Daoy (cell line): ENCODE results near the gene DKK2. TPM values are rescaled to one million over a fixed set of nuclear protein-coding genes. Genes with fewer than 3 reads are reported as not detected.

Experiments used
- DNase-seq: peaks from one replicate; pipeline ENCODE4 v3.0.0-alpha.2; 2015; ENCODE audit warnings: low read depth
- total RNA-seq: library from RNA; depleted of rRNA; stranded (reverse); fragments of >200 nt; shearing (Covaris generic); gene quantifications from 2 replicates; pipeline ENCODE4 v1.2.3, GENCODE V29; 2014; rRNA removed

DKK2 gene, protein sequence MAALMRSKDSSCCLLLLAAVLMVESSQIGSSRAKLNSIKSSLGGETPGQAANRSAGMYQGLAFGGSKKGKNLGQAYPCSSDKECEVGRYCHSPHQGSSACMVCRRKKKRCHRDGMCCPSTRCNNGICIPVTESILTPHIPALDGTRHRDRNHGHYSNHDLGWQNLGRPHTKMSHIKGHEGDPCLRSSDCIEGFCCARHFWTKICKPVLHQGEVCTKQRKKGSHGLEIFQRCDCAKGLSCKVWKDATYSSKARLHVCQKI
- total RNA-seq = 2.7 and 5.5 TPM in 2 replicates

DNA sequence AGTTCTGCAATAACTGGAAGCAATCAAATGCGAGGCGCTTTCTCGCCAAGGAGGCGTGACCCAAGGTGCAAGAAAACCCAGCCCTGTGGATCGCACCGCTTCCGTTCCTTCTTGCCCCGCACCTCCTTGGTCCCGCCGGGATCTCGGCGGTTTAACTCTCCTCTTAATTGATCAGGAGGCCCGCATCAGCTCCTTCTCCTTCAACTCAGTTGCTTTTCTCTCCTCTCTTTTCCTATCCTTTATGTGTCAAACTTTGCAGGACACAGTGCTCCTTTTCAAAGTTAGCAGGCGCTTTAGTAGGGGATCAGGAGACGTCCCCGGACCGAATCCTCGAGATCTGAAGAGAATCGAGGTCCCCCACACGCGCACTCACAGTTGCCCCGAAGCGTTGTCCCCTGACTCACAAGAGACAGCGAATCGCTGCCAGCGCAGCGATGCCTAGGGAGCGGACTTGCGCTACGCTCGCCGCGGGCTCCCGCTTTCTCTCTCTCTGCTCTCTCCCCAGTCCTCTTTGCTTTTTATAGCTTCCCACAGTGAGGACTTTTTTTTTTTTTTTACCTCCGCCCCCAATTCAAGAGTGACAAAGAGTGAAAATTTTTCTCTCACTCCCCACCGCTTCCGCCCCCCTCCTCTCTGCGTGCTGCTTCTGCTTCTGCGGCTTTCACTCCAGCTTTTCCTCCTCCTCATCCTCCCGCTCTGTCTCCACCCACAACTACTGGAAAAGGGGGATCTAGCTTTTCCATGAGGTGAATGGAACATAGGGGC, at the start of gene DKK2:
Gene DKK2, minus strand, starts transcription at position 495 of the 765 bp plus-strand sequence. CDS start 722 bp downstream, outside the sequence.
- DNase-seq = peak; percentile 20

DNA sequence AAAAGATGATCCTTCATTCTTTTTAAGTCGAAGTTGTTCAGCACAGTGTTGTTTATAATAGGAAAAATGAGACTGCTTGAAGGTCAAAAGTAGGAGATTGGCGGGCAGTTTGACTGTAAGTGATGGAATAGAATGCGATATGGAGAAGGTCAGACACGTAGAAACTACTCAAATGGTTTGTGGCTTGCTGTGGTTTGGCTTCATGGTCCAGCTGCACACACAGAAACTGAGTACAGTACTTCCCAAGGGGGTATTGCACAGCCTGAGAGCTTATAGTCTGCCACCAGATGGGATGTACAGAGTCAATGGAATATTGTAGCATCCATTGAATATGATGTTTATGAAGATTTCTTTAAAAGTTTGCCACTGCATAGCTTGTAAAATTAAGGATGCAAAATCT, 41.1 kb upstream of the DKK2 start:
- DNase-seq = no peak

DNA sequence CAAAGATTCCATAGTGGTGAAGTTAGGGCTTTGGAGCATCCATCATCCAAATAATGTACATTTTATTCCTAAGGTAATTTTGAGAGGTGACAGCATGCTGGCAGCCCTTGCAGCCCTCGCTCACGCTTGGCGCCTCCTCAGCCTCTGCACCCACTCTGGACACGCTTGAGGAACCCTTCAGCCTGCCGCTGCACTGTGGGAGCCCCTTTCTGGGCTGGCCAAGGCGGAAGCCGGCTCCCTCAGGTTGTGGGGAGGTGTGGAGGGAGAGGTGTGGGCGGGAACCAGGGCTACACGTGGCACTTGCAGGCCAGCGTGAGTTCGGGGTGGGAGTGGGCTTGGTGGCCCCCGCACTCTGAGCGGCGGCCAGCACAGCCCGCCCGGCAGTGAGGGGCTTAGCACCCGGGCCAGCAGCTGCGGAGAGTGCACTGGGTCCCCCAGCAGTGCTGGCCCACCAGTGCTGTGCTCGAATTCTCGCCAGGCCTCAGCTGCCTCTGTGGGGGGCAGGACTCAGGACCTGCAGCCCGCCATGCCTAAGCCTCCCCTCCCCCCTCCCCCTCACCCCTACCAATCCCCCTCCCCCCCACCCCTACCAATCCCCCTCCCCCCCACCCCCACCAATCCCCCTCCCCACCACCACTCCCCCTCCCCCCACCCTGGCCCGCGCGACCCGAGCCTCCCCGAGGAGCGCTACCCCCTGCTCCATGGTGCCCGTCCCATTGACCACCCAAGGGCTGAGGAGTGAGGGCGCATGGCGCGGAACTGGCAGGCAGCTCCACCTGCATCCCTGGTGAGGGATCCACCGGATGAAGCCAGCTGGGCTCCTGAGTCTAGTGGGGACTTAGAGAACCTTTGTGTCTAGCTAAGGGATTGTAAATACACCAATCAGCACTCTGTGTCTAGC, 37.0 kb upstream of the DKK2 start:
- no peak for DNase-seq

DNA sequence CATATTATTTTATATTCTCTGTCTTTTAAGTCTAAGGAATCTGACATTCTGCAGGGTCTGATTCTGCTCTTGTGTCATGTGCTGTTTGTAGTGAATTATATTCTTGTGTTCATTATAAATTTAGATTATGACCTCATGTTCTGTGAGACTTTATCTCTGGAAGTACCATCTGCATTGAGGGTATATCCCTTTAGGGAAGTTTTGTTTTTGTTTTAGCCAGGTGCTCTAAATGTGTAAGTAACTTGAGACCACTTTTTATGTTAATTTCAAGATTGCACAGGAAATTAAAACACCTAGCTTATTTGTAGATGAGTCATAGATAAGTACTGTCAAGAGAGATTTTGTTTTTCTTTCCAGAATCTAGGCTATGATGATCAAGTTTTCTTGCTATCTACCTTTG, 35.0 kb upstream of the DKK2 start:
- no peak for DNase-seq

DNA sequence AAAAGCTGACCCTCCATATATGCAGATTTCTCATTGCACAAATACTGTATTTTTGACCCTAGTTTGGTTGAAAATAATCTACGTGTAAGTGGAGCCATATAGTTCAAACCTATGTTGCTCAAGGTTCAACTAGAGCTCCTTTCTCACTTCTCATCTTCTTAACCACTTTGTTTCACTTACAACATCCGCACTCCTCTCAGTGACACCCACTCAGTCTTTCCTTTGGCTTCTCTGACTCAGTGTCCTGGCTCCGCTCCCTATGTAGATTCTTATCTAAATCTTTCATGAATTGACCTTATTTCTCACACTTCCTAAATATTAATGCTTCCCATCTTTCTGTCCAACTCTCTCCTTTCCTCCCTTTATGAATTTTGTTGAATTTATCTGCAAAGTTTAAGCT, 32.9 kb upstream of the DKK2 start:
- DNase-seq = peak; percentile 64

DNA sequence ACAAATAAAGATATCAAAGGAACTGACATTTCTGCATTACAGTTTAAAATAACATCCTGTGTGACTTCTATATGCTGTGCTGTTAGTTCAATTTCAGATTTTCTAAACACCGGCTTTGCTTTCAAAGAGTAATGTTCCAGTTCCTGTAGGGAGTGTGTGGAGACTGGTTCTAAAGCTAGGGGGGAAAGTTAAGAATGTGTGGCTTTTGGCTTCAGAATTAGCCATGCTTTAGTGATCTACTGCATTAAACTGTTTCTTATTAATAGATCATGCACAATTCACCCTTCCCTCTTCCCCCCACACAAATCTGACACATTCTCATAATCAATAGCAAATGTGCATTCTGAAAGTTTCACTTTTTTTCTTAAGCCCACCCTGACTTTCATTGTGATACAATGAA, 32.0 kb upstream of the DKK2 start:
- DNase-seq = no peak

DNA sequence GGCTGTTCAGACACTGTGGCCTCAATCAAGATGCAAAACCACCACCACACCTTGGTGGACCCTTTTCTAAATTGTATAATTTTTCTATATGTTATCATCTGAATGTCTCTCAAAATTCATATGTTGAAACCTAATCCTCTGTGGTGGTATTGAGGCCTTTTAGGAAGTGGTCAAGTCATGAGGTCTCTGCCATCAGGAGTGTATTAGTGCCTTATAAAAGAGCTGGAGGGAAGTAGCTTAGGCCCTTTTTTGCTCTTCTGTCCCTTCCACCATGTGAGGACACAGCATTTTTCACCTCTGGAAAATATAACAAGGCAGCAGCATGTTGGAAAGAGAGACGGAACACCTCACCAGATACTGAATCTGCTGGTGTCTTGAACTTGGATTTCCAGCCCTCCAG, 30.5 kb upstream of the DKK2 start:
- DNase-seq = no peak

DNA sequence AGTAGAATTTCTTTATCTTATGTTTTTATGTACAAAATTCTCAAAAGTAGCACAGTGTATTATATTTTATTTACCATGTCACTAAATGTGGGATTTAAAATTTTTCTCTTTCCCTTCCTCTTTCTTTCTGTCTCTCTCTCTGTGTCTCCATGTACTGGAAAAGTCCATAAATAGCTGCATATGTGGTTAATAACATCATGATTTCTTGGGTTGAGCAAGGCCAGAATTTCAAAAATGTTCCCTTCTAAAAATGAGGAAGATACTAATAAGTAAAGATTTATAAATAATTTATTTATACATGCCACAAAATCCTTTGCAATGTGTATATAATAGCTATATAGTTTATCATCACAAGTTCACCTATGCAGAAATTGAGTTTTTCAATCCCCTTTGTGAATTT, 29.1 kb upstream of the DKK2 start:
- DNase-seq = no peak

DNA sequence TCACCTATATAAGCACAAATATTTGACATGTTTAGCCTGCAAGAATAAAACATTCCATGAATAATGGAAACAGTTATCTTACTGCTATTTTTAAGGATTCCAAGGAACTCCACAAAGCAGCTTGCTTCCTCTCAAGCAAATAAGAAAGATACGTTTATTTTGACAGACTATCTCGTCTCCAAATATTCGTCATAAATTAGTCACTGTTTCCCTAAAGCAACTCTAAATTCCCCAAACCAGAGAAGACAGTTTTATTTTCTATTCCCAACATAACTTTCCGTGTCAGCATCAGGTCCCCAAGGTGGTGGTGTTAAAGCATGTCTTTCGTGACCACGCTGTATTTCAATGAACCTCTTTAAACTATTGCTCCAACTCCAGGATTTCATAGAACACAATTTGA, 24.3 kb upstream of the DKK2 start:
- DNase-seq = no peak

DNA sequence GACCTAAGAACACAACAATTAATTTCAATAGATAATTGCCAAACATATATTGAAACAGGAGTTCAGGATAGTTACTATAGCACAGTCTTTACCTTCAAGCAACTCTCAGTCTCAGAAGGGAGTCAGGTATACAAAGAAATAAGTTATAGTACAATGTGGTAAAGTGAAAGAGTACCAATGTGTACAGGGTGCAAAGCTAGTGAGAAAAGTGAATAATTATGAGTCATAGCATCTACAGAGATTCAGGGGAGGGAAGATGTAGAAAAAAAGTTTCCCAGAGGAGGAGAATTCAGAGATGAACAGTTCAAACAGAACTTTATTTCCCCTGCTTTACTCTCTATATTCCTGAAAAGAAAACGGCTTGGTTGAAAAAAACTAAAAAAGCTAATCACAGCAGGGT, 22.7 kb upstream of the DKK2 start:
- peak; percentile 4 for DNase-seq

DNA sequence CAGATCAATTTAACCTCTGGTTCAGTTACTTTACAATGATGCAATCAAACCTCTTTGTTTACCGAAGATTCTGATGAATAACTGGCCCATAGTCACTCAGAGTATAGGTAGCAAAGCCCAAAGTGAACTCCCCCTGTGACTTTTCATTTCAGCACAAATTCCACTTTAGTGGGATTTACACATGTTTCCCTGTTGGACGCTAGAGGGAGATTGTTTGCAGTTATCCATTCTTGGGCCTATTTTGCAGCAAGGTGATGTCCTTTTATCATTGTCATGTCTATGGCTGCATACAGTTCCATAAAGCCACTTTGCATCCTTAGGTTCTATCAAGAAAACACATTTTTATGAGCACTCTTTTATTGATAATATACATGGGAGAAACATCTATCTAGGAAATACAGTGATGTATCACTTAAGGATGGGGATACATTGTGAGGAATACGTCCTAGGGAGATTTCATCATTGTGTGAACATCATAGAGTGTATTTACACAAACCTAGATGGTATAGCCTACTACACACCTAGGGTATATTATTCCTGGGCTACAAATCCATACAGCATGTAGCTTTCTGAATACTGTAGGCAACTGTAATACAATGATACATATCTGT, 14.5 kb upstream of the DKK2 start:
- no peak for DNase-seq

DNA sequence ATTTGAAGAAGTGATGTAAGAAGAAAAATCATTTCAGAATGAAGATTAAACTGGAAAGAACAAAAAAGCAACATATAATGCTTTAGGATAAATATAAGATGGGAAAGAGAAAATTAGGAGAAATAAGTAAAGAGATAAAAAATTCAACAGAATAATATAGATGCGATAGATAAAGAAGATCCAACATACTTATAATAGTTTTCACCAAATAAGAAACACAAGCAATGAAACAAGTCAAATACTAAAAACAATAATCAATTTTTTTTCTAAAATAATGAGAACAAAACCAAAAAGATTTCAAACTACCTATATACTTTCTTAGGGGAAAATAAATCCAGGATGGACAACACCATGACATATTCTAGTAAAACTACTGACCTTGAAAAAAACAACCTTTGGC, 10.1 kb upstream of the DKK2 start:
- DNase-seq = no peak

DNA sequence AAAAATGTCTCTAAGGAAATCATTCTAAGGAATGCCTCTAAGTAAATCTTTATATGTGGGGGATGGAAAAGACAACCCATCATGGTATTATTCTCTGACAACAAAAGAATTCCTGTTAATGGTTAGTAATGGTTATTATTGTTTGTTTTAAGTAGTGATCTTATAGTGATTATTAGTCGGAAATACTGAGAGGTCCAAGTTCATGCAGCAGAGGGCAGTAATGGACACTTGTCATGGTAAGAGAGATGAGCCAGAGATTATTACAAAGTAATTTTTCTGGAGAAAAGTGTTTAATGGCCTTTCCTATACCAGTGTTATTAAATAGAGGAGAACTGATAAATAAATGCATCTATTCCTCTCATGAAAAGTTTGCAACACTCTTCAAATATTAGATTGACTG, 8.1 kb upstream of the DKK2 start:
- DNase-seq = no peak

DNA sequence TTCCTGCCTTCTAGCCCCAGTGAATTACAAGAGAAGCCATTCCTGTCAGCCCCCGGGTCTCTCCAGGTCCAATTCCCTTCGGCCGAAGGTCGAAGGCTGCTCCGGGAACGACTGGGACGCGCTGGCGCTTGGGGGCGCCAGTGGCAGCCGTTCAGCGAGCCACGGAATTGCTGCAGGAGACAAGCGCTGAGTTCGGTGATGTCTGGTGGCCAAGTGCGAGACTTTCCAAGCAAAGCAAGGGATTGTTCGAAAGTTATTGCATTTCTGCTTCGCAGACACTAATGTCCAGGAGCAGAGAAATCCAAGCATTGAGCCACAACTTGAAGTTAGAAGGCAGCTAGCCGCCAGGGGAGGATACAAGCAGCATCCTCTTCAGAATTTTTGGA, 1.1 kb upstream of the DKK2 start:
- DNase-seq = peak; percentile 44

DNA sequence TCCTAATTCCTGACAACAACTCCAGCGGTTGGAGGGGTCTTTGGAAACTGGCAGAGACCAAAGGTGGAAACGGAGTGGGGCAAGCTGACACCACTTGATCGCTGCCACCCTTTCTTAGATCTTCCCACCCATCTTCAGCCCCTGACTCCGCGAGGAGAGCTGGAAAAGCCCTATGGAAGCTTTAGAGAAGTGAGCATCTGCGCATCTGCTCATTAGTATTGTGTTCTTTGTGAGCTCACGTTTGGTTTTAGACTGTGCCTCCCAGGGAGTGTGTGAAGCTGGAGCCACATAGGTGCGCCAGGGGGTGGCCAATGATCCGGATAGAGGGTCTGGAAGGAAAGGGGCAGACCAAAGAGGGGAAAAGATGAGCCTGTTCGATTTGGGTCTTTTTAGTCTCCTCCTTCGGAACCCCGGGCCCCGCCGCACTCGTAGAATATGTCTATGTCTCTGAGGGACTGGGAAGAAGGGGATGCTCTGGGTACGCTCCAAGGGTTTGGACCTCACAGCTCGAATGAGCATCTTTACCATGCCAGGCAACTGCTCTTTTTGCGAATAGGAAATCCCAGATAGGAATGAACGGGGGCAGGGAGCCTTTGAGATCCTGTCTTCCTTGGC, 578 bp upstream of the DKK2 start:
- DNase-seq = no peak

DNA sequence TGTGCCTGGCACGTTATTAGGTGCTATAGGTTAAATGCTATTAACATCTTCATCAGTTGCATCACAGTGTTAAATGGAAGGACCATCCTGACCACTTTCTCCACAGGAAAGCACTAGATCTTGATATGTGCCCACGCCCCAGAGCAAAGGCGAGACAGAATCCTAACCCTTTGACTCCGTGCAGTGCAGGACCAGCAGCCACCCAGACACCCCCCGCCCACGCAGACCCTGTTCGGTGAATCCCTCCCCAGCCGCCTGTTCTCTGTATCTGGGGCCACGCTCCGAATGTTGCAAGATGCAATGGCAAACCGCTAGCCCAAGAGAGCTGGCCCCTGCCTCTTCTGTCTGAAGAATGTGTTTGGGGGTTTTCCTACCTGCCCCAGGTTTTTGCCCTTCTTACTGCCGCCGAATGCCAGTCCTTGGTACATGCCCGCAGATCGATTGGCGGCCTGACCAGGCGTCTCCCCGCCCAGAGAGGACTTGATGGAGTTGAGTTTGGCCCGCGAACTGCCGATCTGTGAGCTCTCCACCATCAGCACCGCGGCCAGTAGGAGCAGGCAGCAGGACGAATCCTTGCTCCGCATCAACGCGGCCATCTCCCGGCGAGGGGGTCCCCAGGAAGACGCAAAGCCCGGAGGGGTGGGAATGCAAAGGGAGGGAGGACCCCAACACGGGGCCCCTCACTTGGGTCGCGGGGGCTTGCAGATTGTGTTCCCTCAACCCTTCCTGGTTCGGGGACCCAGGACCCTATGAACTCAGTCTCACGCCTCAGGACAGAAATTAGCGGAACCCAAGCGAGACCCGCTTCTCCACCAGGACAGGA, 906 bp downstream of the DKK2 start:
- DNase-seq = peak; percentile 14

DNA sequence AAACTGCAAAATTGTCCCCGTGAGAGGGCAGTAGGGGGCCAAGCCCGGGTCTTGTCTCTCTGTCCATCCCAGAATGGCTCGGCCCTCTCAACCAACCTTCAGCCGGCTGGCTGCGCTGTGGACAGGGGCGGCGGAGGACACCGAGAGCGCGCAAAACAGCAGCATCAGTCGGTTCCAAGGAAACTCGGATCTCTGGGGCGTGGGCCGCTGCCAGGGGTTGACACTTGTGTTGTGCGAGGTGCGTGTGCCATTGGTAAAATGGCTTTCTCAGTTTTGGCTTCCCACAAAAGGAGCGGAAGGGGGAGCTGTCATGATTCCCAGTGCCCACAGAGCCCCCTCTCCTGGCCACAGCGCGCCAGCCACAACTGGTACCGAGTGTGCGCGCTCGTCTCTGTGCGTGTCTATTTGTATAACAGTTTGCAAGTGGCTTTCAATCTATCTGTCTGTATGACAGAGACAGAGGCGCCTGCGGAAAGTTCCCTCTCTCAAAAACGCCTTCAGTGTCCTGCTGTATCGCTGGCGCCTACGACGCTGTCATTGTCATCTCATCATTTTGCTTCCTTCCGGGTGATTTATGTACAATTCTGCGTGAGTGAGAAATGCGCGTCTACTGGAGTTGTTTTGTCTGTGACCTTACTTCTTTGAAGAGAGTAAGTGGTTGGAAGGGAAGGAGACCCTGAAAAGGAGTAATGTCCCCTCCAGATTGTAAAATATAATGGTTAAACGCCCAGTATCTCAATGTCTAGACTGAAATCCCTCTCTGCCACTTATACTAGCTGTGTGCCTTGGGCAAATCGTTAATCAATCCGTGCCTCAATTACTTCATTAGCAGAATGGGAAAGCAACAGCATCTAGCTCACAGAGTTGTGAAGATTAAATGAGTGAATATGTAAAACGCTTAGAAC, 1.8 kb downstream of the DKK2 start:
- DNase-seq = peak; percentile 40

DNA sequence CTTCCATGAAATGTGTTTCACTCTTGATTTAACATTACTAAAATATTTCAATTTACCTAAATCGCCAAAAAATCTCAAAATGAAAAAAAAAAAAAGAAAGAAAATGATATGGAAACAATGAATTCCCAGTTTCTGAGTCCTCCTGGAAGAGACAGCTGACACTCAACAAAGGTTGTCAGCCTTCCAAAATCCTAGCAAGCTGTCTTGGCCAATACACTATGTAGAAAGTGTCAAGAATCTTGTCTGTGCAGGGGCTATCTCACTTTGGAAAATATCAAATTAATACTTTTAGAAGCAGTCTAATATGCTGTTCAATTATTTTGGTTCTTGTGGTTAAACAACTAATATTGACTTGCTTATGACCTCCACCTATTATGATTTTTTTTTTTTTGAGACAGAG, 8.7 kb downstream of the DKK2 start:
- no peak for DNase-seq

DNA sequence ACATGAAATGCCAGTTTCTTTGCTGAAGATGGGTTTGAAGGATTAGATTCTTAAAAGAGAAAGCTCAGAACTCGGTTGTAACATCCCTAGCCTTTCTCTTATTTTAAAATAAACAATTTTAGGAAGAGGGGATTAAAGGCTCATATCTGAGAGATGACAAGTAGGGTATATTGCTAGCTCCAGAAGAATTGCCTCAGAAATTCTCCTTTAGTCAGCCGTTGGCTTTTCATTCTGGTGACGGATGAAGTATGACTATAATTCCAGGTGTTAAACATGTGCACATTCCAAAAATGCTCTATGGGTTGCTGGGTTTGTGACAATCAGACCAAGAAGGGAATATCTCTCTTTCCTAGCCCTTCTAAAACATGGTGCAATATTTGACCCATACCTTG, 17.8 kb downstream of the DKK2 start:
- DNase-seq = no peak
